Esophagus muscularis mucosa (tissue), 4 donors: ENCODE measurements around the gene BAHCC1. TPM values are rescaled to one million over a fixed set of nuclear protein-coding genes. Genes with fewer than 3 reads are reported as not detected.

Experiments
- DNase-seq: peaks from one replicate; pipeline ENCODE4 v3.0.0-alpha.2; 2017; ENCODE audit errors: extremely low spot score
- H3K27ac ChIP-seq, 4 donors: fragments of 200-600 bp; sonication (generic); replicated peaks in 1 of 4; 1 replicate in 3 of 4; 2 replicates in 1 of 4; pipeline ENCODE4 v1.5.1; 2016 to 2019; ENCODE audit warnings: mild to moderate bottlenecking in 1 of 4
- H3K27me3 ChIP-seq, 4 donors: fragments of 200-600 bp; sonication (generic); one replicate each; pipeline versions ENCODE4 v1.5.1 to v1.6.0; 2016 to 2019
- H3K36me3 ChIP-seq, 4 donors: fragments of 200-600 bp; sonication (generic); one replicate each; pipeline ENCODE4 v1.5.1; 2016 to 2019
- H3K4me1 ChIP-seq, 4 donors: fragments of 200-600 bp; sonication (generic); one replicate each; pipeline ENCODE4 v1.5.1; 2016 to 2019
- H3K4me3 ChIP-seq, 4 donors: fragments of 200-600 bp; sonication (generic); 1 replicate in 2 of 4; 2 replicates in 2 of 4; pipeline ENCODE4 v1.5.1; 2016 to 2019; ENCODE audit warnings: mild to moderate bottlenecking in 4 of 4, moderate library complexity in 1 of 4
- H3K9me3 ChIP-seq, 4 donors: fragments of 200-600 bp; sonication (generic); 1 replicate in 3 of 4; 2 replicates in 1 of 4; pipeline ENCODE4 v1.5.1; 2016 to 2019
- CTCF ChIP-seq, 3 experiments: fragments of 200-600 bp in 2 of 3; fragments of 450-650 bp in 1 of 3; sonication (generic) in 2 of 3; IDR thresholded peaks; one replicate each; pipeline ENCODE4 v1.5.1; 2017 to 2019; ENCODE audit warnings: antibody characterized with exemption in 3 of 3, mild to moderate bottlenecking in 2 of 3, moderate library complexity in 1 of 3
- EP300 ChIP-seq: sonication (generic); formaldehyde crosslinking; IDR thresholded peaks from one replicate; pipeline ENCODE4 v1.6.1; 2017; ENCODE audit warnings: antibody characterized with exemption
- POLR2A ChIP-seq: fragments of 450-650 bp; IDR thresholded peaks from one replicate; pipeline ENCODE4 v1.6.1; 2017; ENCODE audit warnings: antibody characterized with exemption, moderate library complexity, mild to moderate bottlenecking, low read depth
- POLR2AphosphoS5 ChIP-seq, 2 donors: sonication (generic); formaldehyde crosslinking; IDR thresholded peaks; one replicate each; pipeline ENCODE4 v1.6.1; 2017; ENCODE audit warnings: antibody characterized with exemption in 2 of 2
- WGBS: methylation state at CpG from one replicate; pipeline ENCODE4 v1.1.5; 2018; 5-methylcytosine and 5-hydroxymethylcytosine counted together
- intact Hi-C: fragments of 100-400 bp; cut with DNase I; formaldehyde crosslinking; loops from one replicate; pipeline ENCODE4 v1.15.1; 2023
- total RNA-seq, 4 donors: library from RNA; depleted of rRNA; stranded (reverse); fragments of >200 nt; gene quantifications; one replicate each; pipeline versions ENCODE4 v1.1.0 to v1.2.1, GENCODE V29; 2016

The BAHCC1 gene
- total RNA-seq, 4 donors from 2014 or later, result 15.9 to 38.1 (median 21.1) TPM

GRCh38 chr17:81457401-81457800 is 62.1 kb downstream of the BAHCC1 start:
- 94% methylated on average over 3 of the region's 3 CpGs for WGBS
- Histone ChIP-seq H3K4me1 (peaks cover 0 to 19% (median 3%) of the 10 kb centered on the region in 4 donors), H3K27me3 (no peaks in the 10 kb centered on the region), H3K9me3 (no peaks in the 10 kb centered on the region), H3K27ac (no peak overlapping the region), H3K4me3 (no peak overlapping the region), H3K36me3 (peaks cover 16 to 74% (median 57%) of the 10 kb centered on the region in 4 donors)
- TF ChIP-seq EP300 (no peak), CTCF (IDR thresholded peaks at IDR 0.05) (no peak), POLR2AphosphoS5 (IDR thresholded peaks at IDR 0.05) (no peak), POLR2A (no peak)
- intact Hi-C loops, result no loop called here
- DNase-seq, result no peak

- Histone ChIP-seq H3K4me1 (peaks cover 0 to 19% (median 3%) of the 10 kb centered on the region in 4 donors), H3K36me3 (peaks cover 22 to 74% (median 58%) of the 10 kb centered on the region in 4 donors), H3K27me3 (no peaks in the 10 kb centered on the region), H3K4me3 (no peak overlapping the region), H3K9me3 (no peaks in the 10 kb centered on the region), H3K27ac (no peak overlapping the region)
- TF ChIP-seq CTCF (IDR thresholded peaks at IDR 0.05) (no peak), POLR2A (no peak), EP300 (no peak), POLR2AphosphoS5 (IDR thresholded peaks at IDR 0.05) (no peak)
- intact Hi-C loops, result no loop called here
- WGBS, result 89% methylated on average over 14 of the region's 25 CpGs
- no peak for DNase-seq
Observed at GRCh38 chr17:81457917-81458555, 62.8 kb downstream of the BAHCC1 start.

- Histone ChIP-seq H3K9me3 (no peaks in the 10 kb centered on the region), H3K4me3 (peak overlapping the region in 1 of 4 donors; percentile 12), H3K27ac (no peak overlapping the region), H3K4me1 (peaks cover 0 to 17% (median 3%) of the 10 kb centered on the region in 4 donors), H3K27me3 (no peaks in the 10 kb centered on the region), H3K36me3 (peaks cover 23 to 79% (median 63%) of the 10 kb centered on the region in 4 donors)
- TF ChIP-seq EP300, result no peak
- TF ChIP-seq POLR2A, result no peak
- TF ChIP-seq CTCF (IDR thresholded peaks at IDR 0.05), result no peak
- TF ChIP-seq POLR2AphosphoS5 (IDR thresholded peaks at IDR 0.05), result no peak
- intact Hi-C loops, result no loop called here
- WGBS, result 92% methylated on average over 22 of the region's 22 CpGs
- DNase-seq, result no peak
Observed at GRCh38 chr17:81458628-81459027, 63.4 kb downstream of the BAHCC1 start.

- no peak overlapping the region for H3K27ac ChIP-seq
- no peak for TF ChIP-seq POLR2AphosphoS5 (IDR thresholded peaks at IDR 0.05)
- no peak for TF ChIP-seq POLR2A
- TF ChIP-seq EP300, result no peak
- no peak for TF ChIP-seq CTCF (IDR thresholded peaks at IDR 0.05)
- H3K4me3 ChIP-seq, result peak overlapping the region in 1 of 4 donors; percentile 12
- 90% methylated on average over 19 of the region's 27 CpGs for WGBS
- peaks cover 0 to 12% (median 3%) of the 10 kb centered on the region in 4 donors for H3K4me1 ChIP-seq
- DNase-seq, result no peak
- intact Hi-C loops, result no loop called here
- H3K36me3 ChIP-seq, result peaks cover 26 to 80% (median 67%) of the 10 kb centered on the region in 4 donors
- no peaks in the 10 kb centered on the region for H3K27me3 ChIP-seq
- H3K9me3 ChIP-seq, result no peaks in the 10 kb centered on the region
Observed at GRCh38 chr17:81459224-81459623, 64.0 kb downstream of the BAHCC1 start.

GRCh38 chr17:81459864-81460263 is 64.6 kb downstream of the BAHCC1 start:
- no peaks in the 10 kb centered on the region for H3K27me3 ChIP-seq
- H3K9me3 ChIP-seq, result no peaks in the 10 kb centered on the region
- peaks cover 26 to 86% (median 67%) of the 10 kb centered on the region in 4 donors for H3K36me3 ChIP-seq
- H3K27ac ChIP-seq, result no peak overlapping the region
- H3K4me3 ChIP-seq, result no peak overlapping the region
- H3K4me1 ChIP-seq, result peaks cover 0 to 12% (median 3%) of the 10 kb centered on the region in 4 donors
- no peak for TF ChIP-seq POLR2AphosphoS5 (IDR thresholded peaks at IDR 0.05)
- no peak for TF ChIP-seq EP300
- TF ChIP-seq CTCF (IDR thresholded peaks at IDR 0.05), result no peak
- TF ChIP-seq POLR2A, result no peak
- DNase-seq, result no peak
- intact Hi-C loops, result no loop called here
- 73% methylated on average over 4 of the region's 16 CpGs for WGBS
